ENCODE data around the gene CTBP2.

CTBP2 gene

GRCh38 chr10:124955868-124956267 lies 204.5 kb downstream of the CTBP2 start:
- no peak for DNase-seq

- no peak for DNase-seq
Measured at GRCh38 chr10:124955243-124955642, 205.1 kb downstream of the CTBP2 start.

GRCh38 chr10:124953421-124953820 lies 206.9 kb downstream of the CTBP2 start:
- no peak for DNase-seq

- no peak for DNase-seq
Measured at GRCh38 chr10:124952123-124952522, 208.2 kb downstream of the CTBP2 start.

- no peak for DNase-seq
Measured at GRCh38 chr10:124949543-124949942, 210.8 kb downstream of the CTBP2 start.

GRCh38 chr10:124946945-124947344 lies 213.4 kb downstream of the CTBP2 start:
- no peak for DNase-seq

GRCh38 chr10:124944982-124945381 lies 215.4 kb downstream of the CTBP2 start:
- no peak for DNase-seq

- DNase-seq, result no peak
Measured at GRCh38 chr10:124943301-124944092, 216.9 kb downstream of the CTBP2 start.

- DNase-seq, result no peak
Measured at GRCh38 chr10:124942317-124943169, 217.8 kb downstream of the CTBP2 start.

GRCh38 chr10:124941823-124942222 lies 218.5 kb downstream of the CTBP2 start, which contains the start of gene ZRANB1:
ZRANB1 (plus strand) TSS chr10:124942123; CDS start chr10:124942494, 371 bp downstream.
- no peak for DNase-seq

GRCh38 chr10:124939290-124939689 lies 221.1 kb downstream of the CTBP2 start:
- no peak for DNase-seq

- DNase-seq, result no peak
Measured at GRCh38 chr10:124936813-124937212, 223.6 kb downstream of the CTBP2 start.

- DNase-seq, result no peak
Measured at GRCh38 chr10:124935946-124936345, 224.4 kb downstream of the CTBP2 start.

All from NCI-H1417 treated with DMSO at 0.1 percent for 48 hours (cell line).